Skeletal muscle tissue (tissue), 4 donors: ENCODE data around the gene SMG6. TPM values are rescaled to one million over a fixed set of nuclear protein-coding genes. Genes with fewer than 3 reads are reported as not detected.
"Not testable (repeated sequence)": the region's sequence is repeated elsewhere in the genome, so short reads cannot be mapped to it uniquely, and the experiment has no call there.

Experiments
- H3K27ac ChIP-seq: one replicate; pipeline ENCODE4 v1.7.0; 2013; ENCODE audit warnings: mild to moderate bottlenecking, low read depth, low read length, inconsistent platforms
- H3K27me3 ChIP-seq, 3 donors: one replicate each; pipeline ENCODE4 v1.7.0; 2013; ENCODE audit warnings: low read length in 3 of 3; ENCODE audit not compliant: control insufficient read depth in 3 of 3, insufficient read depth in 3 of 3
- H3K36me3 ChIP-seq, 3 donors: one replicate each; pipeline ENCODE4 v1.7.0; 2013; ENCODE audit warnings: low read length in 3 of 3; ENCODE audit not compliant: control insufficient read depth in 3 of 3, insufficient read depth in 3 of 3
- H3K4me1 ChIP-seq, 3 donors: one replicate each; pipeline ENCODE4 v1.7.0; 2013; ENCODE audit warnings: low read length in 3 of 3, mild to moderate bottlenecking in 3 of 3; ENCODE audit not compliant: control insufficient read depth in 3 of 3, insufficient read depth in 3 of 3
- H3K4me3 ChIP-seq, 3 donors: one replicate each; pipeline ENCODE4 v1.7.0; 2013; ENCODE audit warnings: low read length in 3 of 3
- H3K9ac ChIP-seq, 3 donors: one replicate each; pipeline ENCODE4 v1.7.0; 2013; ENCODE audit warnings: low read length in 3 of 3, mild to moderate bottlenecking in 3 of 3, moderate library complexity in 2 of 3, low read depth in 1 of 3
- H3K9me3 ChIP-seq, 3 donors: one replicate each; pipeline ENCODE4 v1.7.0; 2013; ENCODE audit warnings: low read length in 3 of 3; ENCODE audit not compliant: control insufficient read depth in 3 of 3
- total RNA-seq: library from RNA; depleted of rRNA; stranded (reverse); fragments of >200 nt; gene quantifications from one replicate; pipeline ENCODE4 v1.2.3, GENCODE V29; 2014
- donor health status: Osteomylitis.

Gene SMG6
- total RNA-seq, 1 donor from 2014 or later, result 13.6 TPM

DNA sequence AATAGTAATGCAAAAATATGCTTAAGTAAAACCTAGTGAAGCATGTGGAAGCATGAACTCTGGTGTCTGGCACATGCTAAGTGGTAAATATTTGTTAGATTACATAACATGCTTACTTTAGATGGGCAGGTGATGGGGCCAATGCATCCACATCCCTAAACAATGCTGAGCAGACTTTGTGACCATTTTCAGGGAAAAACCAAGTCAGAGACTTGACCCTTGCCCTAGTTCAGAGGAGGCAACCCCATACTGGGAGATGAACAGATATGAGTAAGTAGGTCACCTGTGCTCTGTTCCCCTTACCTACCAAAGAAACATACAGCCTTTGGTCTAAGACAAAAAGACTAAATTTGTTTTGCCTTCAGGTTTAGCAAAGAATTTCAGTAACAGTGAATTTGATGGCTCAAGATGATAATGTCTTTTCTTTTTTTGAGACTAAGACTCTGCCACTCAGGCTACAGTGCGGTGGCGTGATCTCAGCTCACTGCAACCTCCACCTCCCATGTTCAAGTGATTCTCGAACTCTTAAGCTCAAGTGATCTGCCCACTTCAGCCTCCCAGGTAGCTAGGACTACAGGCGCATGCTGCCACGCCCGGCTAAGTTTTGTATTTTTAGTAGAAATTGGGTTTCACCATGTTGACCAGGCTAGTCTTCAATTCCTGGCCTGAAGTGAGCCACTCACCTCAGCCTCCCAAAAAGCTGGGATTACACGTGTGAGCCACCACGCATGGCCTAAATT, 157.3 kb downstream of the SMG6 start:
- no peak overlapping the region for H3K9ac ChIP-seq
- H3K9me3 ChIP-seq, result no peaks in the 10 kb centered on the region
- H3K36me3 ChIP-seq, result peaks cover 0 to 10% (median 7%) of the 10 kb centered on the region in 3 donors

DNA sequence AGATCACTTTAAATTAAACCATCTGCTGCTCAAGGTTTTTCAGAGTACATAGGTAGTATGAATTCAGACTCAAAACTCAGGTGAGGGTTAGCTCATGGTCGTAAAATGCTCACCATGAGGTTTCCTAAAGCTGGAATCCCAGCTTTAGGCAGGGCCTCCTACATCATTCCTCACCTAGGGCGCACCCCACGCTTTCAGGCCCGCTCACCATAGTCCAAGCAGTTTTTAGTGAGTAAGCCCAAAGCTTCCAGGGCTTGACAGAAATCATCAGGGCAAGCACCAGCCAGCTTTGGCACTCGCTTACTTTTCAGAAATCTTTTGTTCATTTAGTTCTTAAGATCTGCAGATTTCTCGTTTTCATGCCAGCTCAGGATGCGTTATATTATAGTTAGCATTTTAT, 158.9 kb downstream of the SMG6 start:
- Histone ChIP-seq H3K9me3 (no peaks in the 10 kb centered on the region), H3K27ac (no peak overlapping the region), H3K9ac (no peak overlapping the region), H3K4me1 (peaks cover 0 to 5% (median 3%) of the 10 kb centered on the region in 3 donors), H3K27me3 (no peaks in the 10 kb centered on the region), H3K4me3 (no peak overlapping the region), H3K36me3 (no peaks in the 10 kb centered on the region)

More for the DNA sequence above, 157.3 kb downstream of the SMG6 start:
- no peak overlapping the region for H3K27ac ChIP-seq
- no peak overlapping the region for H3K4me3 ChIP-seq
- H3K27me3 ChIP-seq, result no peaks in the 10 kb centered on the region
- peaks cover 0 to 3% (median 1%) of the 10 kb centered on the region in 3 donors for H3K4me1 ChIP-seq

DNA sequence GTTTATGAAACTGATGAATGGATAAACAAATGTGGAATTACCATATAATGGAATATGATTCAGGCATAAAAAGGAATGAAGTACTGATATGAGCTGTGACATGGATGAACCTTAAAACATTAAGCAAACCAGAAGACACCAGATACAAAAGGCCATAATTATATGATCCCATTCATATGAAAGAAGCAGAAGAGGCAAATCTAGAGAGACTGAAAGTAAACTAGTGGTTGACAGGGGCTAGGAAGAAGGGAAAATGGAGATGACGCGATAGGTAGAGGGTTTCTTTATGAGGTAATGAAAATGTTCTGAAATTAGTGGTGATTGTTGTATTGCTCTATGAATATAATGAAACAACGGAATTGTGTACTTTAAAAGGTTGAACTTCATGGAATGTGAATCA, 160.3 kb downstream of the SMG6 start:
- H3K36me3 ChIP-seq, result no peaks in the 10 kb centered on the region
- H3K27me3 ChIP-seq, result no peaks in the 10 kb centered on the region
- no peak overlapping the region for H3K9ac ChIP-seq
- no peak overlapping the region for H3K27ac ChIP-seq
- H3K4me3 ChIP-seq, result no peak overlapping the region
- H3K9me3 ChIP-seq, result no peaks in the 10 kb centered on the region
- H3K4me1 ChIP-seq, result peaks cover 9 to 15% (median 15%) of the 10 kb centered on the region in 3 donors

DNA sequence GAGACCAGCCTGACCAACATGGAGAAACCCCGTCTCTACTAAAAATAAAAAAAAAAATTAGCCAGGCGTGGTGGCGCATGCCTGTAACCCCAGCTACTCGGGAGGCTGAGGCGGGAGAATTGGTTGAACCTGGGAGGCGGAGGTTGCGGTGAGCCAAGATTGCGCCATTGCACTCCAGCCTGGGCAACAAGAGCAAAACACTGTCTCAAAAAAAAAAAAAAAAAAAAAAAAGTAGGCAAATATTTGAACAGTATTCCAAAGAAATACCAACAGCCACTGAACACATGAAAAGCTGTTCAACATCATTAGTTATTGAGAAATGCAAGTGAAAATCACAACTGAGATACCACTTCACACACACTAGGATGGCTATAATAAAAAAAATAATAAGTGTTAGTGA, 160.9 kb downstream of the SMG6 start:
- H3K9ac ChIP-seq, H3K36me3 ChIP-seq, H3K4me3 ChIP-seq, H3K27ac ChIP-seq, H3K27me3 ChIP-seq, H3K9me3 ChIP-seq: not testable (repeated sequence)
- peaks cover 15 to 20% (median 19%) of the 10 kb centered on the region in 3 donors for H3K4me1 ChIP-seq

DNA sequence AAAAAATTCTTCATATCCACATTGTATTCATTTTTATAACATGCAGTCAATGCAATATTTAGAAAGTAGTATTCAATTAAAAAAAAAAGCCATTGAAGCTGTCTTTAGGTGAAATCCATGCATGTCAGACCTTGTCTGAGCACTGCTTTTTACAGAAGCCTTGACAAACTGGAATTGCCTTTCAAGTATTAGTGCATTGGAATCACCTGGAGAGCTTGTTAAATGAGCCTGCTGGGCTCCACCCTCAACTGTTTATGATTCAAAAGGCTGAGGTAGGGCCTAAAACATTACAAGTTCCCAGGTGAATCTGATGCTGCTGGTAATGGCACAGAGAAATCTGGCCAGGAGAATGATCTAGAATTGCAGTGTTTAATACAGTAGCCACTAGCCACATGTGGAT, 162.9 kb downstream of the SMG6 start:
- Histone ChIP-seq H3K4me3 (no peak overlapping the region), H3K27ac (no peak overlapping the region), H3K9me3 (no peaks in the 10 kb centered on the region), H3K27me3 (no peaks in the 10 kb centered on the region), H3K9ac (no peak overlapping the region), H3K4me1 (peaks cover 23 to 26% (median 24%) of the 10 kb centered on the region in 3 donors), H3K36me3 (no peaks in the 10 kb centered on the region)

DNA sequence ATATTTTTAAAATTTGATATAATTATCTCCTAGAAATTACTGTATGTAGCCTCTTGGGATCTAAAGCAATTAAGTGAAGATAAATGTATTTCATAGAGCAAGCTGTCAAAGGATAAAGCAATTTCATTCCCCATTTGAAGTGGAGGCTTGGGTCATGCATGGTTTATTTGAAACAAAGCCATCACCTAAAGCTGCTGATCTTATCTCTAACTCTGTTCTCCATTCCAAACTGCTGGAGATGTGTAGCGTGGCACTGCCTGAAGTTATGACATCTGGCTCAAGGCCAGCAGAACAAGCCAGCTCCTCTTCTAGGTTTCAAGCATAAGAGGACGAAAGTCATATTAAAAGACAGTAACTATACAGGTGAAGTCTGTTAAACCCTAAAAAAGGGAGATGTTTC, 164.8 kb downstream of the SMG6 start:
- H3K9me3 ChIP-seq, result no peaks in the 10 kb centered on the region
- no peak overlapping the region for H3K27ac ChIP-seq
- peaks cover 23 to 26% (median 24%) of the 10 kb centered on the region in 3 donors for H3K4me1 ChIP-seq
- H3K9ac ChIP-seq, result no peak overlapping the region
- H3K4me3 ChIP-seq, result no peak overlapping the region
- H3K36me3 ChIP-seq, result no peaks in the 10 kb centered on the region
- no peaks in the 10 kb centered on the region for H3K27me3 ChIP-seq

DNA sequence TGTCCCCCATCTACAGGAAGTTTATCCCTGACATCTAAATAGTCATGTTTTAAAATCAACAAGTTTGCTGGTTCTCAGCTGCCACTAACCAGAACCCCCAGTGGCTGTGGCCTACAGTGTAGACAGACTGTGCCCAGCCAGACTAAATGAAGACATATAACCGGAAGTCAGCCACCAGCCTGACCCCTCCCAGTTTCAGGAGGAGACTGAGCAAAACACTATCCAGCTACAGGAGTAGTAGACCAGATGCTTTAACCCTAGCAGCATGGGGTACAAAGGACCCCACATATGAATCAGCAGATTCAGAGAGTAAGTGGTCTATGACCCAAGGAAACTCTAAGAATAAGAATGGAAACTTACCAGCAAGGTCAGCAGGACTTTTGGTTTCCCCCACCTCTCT, 165.3 kb downstream of the SMG6 start:
- Histone ChIP-seq H3K36me3 (no peaks in the 10 kb centered on the region), H3K27me3 (no peaks in the 10 kb centered on the region), H3K9ac (peak overlapping the region in 1 of 3 donors; percentile 50), H3K9me3 (no peaks in the 10 kb centered on the region), H3K4me3 (no peak overlapping the region), H3K27ac (no peak overlapping the region), H3K4me1 (peaks cover 23 to 26% (median 24%) of the 10 kb centered on the region in 3 donors)

DNA sequence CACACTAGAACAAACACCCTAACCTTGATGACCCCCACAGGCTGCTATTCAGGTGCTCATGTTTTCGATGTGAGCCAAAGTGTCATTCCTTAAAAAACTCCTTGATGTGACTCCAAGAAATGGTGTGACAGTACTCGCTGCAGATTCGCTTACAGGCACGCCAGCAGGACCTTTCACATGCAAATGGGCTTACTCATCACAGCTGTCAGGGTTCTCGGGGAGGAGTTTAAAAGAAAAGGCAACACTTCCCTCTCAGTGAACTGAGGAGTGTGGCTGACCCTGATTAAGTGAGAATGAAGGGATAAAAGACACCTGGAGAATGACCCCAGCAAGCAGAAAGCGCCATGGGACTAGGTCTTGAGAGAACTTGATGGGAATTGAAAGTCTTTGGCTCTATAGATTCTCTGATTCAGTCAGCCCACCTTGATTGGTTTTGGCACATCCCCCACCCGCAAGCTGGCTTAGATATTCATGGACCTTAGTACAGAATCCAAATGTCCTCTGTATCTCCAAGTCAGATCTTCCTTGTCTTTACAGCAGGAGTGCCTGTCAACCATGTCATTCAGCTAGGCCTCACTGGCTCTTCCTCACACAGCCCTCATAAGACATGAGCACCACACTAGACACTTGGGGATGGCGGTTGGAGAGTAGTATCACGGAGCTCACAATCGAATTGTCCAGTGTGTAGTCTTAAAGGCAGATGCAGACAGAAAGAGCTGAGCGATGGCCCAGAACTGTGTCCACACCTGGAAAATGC, 166.1 kb downstream of the SMG6 start:
- peak overlapping the region in 1 of 3 donors; percentile 13 for H3K4me3 ChIP-seq
- peak overlapping the region in 1 of 3 donors; percentile 10 for H3K9ac ChIP-seq
- H3K27ac ChIP-seq, result peak overlapping the region; percentile 1
- H3K36me3 ChIP-seq, result no peaks in the 10 kb centered on the region
- no peaks in the 10 kb centered on the region for H3K9me3 ChIP-seq
- peaks cover 23 to 26% (median 24%) of the 10 kb centered on the region in 3 donors for H3K4me1 ChIP-seq
- H3K27me3 ChIP-seq, result no peaks in the 10 kb centered on the region

DNA sequence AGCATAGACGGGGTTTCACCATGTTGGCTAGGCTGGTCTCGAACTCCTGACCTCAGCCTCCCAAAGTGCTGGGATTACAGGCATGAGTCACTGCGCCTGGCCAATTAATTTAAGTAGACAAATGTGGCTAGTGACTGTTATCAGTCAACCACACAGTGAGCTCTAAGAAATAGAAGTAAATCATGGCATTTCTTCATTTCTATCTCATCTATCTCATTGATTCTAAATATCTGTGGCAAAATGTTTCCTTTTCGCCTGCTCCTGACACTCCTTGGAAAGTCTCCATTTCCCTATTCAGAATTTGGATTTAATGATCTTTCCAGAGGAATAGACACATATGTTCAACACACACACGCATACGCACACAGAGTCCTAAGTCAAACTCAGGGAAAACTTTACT, 167.3 kb downstream of the SMG6 start:
- Histone ChIP-seq H3K27ac (no peak overlapping the region), H3K27me3 (no peaks in the 10 kb centered on the region), H3K36me3 (no peaks in the 10 kb centered on the region), H3K4me1 (peaks cover 23 to 24% (median 24%) of the 10 kb centered on the region in 3 donors), H3K9ac (no peak overlapping the region), H3K4me3 (no peak overlapping the region), H3K9me3 (no peaks in the 10 kb centered on the region)

DNA sequence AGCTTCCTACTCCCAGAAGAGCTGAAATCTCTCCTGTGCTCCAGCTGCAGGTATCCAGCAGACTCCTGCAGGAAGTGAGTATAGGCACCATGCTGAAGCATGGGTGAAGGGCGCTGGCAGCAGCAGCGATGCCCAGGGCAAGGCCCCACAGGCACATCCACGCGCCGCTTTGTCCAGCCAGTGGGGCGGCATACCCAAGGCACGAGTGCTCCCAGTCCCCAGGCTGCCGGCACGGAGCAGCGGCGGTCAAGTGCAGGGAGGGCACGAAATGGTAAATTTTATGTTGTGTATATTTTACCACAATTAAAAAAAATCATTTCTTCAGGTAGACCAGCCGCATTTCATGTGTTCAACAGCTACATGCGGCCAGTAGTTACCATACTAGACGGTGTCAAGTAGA, 175.6 kb downstream of the SMG6 start:
- Histone ChIP-seq H3K9me3 (no peaks in the 10 kb centered on the region), H3K4me1 (peaks cover 15 to 16% (median 15%) of the 10 kb centered on the region in 3 donors), H3K4me3 (no peak overlapping the region), H3K9ac (no peak overlapping the region), H3K27me3 (no peaks in the 10 kb centered on the region), H3K27ac (no peak overlapping the region), H3K36me3 (peaks cover 0 to 3% (median 0%) of the 10 kb centered on the region in 3 donors)
